ENCODE results near the gene EN1.

DNA sequence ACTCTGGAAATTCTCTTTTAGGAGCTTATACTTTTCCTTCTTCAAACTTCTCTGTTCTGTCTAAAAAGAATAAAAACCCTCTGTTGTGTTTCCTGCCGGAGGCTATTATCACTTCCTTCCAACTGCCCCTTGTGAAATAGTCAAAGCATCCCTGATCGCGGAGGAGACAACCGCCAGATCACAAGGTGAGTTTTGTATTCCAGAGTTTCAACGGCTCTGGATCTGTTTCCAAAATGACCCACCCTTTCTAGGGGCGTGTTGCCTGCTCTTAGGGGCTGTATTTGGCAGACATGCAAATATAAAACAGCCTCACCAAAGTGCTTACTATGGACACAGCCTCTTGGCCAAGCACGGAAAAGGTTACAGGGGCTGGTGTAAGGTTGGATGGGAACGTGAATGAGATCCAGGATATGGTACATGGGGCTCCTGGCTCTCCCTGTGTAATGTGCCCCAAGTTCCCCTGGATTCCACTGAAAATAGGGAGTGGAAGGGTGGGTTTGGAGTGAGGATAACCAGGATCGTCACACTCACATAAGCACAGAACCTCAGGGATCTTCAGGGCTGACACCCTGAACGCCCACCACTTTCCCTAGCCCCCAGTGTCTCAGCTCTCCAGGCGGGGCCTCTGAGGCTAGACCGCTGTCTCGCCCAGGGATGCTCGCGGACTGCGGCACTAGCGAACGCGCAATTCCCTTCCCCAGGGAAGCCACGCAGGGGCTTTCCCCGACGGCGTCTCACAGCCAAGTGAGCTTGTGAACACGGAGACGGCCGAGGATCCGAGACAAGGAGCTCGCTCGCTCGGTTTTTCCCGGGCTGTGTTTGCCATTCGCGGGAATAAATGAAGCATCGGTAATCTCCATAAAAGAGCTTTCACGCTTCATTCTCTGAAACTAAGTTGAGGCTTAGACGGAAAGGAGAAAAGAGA is 14.4 kb downstream of the EN1 start:
- no peak for TF ChIP-seq CTCF (IDR thresholded peaks at IDR 0.05)
- TF ChIP-seq EZH2 (IDR thresholded peaks at IDR 0.05): no peak
- TF ChIP-seq EZH2phosphoT487 (IDR thresholded peaks at IDR 0.05): no peak

Measured in neural progenitor cell (in vitro differentiated cells).